ENCODE measurements around the gene C10orf53.
"Not testable (repeated sequence)": the region's sequence is repeated elsewhere in the genome, so short reads cannot be mapped to it uniquely, and the experiment has no call there.

C10orf53 gene

DNA sequence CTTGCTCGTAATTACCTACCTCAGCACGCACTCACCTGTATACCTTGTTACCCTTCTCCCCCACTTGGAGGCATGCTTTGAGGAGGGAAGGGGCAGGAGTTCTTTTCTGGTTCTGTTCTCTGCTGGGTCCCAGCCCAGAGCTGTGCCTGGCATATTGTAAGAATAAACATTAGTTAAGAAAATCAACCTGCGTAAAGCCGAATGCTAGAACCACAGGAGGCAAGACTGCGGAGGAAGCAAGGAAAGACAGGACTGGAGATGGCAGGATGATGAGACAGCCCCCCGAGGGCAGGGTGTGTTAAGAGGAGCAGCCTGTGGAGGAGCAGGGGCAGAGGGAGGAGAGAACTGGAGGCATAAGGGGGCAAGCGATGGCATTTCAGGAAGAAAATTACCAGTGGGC is 9.5 kb downstream of the C10orf53 start:
- DNase-seq = no peak

- DNase-seq = no peak
Observed at GRCh38 chr10:49689882-49690510, 10.5 kb downstream of the C10orf53 start.

DNA sequence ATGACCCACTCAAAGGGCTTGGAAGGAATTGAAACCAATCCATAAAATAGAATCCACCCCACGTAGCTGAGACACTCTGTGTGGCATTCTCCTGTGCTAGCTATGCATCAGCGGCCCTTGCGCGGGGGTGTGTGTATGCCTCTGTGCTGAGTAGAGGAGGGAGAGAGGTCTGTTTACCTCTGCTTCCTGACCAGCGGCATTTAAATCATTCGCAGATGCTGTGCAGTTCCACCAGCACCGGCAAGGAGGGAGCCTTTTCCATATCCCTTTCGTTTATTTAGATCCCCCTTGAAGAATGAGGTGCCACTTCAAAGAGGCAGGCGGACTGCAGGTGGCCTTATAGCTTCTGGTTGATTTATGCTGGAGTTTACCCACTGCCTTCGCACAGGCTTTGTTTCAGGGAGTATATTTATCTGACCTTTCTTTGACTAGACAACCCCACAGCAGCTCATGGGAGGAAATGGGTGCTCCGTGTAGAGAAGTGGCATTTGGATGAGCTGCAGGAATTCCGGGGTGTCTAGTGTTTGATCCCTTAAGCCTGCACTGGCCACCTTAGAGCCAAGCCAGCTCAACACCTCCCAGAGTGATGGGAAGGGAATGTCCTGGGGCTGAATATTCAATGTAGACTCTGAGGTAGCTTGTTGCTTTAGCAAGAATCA is 11.4 kb downstream of the C10orf53 start:
- DNase-seq = no peak

DNA sequence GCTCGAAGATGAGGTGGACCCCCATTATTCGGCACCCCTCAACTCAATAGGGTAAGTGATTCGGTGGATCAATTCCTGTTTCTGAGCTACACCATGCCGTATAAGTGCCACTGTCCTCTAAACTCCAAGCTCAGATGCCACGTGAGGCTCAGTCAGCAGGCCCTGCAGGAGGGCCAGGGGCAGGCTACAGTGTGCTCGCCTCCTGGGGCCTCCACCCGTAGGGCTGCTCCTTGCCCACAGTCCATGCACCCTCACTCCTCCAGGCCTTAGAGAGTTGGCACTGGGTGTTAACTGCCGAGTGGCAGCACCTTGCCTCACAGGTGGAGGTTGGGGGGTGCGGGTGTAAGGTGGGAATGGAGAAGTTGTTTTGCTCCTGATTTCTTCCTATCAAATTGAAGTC is 12.1 kb downstream of the C10orf53 start:
- DNase-seq = no peak

DNA sequence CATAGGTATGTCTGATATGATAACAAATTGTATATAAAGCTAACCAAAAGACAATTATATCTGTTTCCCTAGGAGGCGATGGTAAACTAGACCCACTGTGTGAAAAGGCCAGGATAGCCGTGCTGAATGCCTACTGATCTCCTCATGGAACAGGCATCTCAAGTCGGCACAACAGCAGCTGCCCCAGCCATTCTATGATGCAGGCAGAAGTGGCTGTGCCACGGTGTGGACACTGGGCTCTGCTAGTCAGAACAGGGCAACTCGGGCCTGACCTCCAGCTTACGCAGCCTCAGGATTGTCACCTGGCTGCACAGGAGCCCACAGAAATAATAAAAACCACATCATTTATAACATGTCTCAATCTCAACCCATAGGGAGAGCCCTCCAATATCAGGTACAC is 15.0 kb downstream of the C10orf53 start:
- DNase-seq = no peak

GRCh38 chr10:49696311-49696710 is 16.9 kb downstream of the C10orf53 start:
- no peak for DNase-seq

- DNase-seq = no peak
Observed at GRCh38 chr10:49698679-49699078, 19.2 kb downstream of the C10orf53 start.

DNA sequence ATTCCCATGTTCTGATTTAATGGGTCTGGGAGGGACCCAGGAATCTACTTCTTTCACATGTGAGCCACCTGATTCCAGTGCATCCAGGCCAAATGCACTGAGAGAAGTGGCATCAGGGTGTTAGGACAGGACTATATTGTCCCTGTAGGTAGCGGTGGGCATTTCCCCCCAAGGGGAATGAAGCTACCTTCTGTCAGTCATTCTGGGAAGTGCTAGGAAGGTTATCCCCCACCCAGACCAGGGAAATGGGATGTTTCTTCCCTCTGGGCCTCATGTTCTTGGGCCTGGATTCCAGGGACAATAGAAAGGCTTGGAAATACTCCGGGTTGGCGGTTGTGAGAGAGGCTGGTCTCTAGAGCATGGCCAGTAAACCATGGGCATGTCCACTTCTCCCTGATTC is 20.8 kb downstream of the C10orf53 start:
- DNase-seq = no peak

- no peak for DNase-seq
Observed at GRCh38 chr10:49700997-49701396, 21.5 kb downstream of the C10orf53 start.

DNA sequence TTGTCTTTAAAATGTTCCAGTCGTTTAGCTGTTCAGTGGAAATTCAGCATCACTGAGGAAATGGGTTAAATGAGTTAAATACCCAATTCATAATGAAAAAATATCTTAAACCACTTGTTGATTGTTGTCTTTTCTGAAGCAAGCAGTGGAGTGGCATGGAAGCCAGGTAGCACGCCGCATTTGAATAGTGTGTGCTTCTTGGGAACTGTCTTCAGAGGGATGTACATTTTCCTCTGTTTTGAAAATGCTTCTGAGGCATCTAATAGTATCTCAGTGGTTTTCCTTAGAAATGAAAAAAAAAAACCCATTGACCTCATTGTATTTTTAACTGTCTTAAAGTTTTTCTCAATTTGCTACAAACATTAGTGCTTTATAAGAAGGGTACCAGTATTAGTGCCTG is 28.1 kb downstream of the C10orf53 start:
- DNase-seq = no peak

GRCh38 chr10:49709934-49710333 is 30.5 kb downstream of the C10orf53 start:
- no peak for DNase-seq

DNA sequence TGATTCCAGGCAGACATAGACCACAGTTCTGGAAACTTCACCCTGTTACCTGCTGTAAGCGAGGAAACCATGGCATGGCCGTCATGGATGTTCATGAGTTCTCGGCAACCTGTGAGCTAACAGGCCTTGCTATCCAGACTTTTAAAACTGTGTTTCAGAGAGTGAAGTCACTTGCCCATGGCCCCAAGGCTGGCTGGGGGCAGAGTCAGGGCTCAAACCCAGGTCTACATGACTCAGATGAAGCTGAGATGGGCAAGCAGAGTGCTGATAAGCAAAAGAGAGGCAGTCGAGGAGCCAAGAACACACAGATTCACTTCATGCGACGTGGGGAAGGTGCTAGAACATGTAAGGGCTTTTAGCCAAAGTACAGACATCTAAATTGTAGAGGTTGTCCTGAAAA is 31.5 kb downstream of the C10orf53 start:
- no peak for DNase-seq

- no peak for DNase-seq
Observed at GRCh38 chr10:49711481-49711880, 32.0 kb downstream of the C10orf53 start.

DNA sequence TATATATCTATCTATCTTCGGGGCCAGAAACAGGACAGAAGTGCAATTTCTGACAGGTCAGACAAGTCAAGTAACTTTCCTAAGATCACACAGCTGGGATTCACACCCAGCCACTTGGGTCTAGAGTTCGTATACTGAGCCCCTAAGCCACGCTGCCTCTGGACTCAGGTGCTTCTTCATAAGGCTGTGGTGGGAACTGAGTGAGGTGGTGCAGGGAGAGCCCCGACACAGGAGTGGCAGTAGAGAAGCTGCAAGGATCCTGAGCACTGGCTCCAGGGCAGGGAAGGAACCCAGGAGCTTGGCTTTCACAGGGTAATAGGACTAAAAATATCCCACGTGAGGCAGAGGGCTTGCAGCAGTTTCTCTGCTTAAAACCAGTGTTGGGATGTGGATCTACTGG is 33.8 kb downstream of the C10orf53 start:
- DNase-seq = no peak

DNA sequence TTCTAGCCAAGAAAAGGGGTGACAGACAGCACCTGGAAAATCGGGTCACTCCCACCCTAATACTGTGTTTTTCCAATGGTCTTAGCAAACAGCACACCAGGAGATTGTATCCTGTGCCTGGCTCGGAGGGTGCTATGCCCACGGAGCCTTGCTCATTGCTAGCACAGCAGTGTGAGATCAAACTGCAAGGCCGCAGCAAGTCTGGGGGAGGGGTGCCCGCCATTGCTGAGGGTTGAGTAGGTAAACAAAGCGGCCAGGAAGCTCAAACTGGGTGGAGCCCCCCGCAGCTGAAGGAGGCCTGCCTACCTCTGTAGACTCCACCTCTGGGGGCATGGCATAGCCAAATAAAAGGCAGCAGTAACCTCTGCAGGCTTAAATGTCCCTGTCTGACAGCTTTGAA is 35.7 kb downstream of the C10orf53 start:
- not testable (repeated sequence) for DNase-seq

GRCh38 chr10:49726593-49726992 is 47.1 kb downstream of the C10orf53 start:
- DNase-seq = no peak

DNA sequence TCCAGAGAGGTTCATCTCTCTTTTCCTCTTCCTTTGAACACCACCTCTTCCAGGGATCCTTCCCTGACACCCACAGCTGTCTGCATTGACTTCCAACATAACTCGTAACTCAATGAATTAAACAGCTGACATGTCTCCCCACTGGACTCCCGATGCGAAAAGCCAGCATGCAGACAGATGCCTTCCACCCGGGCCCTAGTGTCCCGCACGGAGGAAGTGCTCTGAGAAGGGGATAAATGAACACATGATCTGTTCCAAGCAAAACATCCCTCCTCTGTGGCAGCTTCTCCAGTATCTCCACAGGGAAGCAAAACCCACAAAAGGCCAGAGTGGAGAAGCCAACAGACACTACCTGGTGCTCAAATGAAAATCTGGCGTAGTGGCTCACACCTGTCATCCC is 54.4 kb downstream of the C10orf53 start:
- no peak for DNase-seq

DNA sequence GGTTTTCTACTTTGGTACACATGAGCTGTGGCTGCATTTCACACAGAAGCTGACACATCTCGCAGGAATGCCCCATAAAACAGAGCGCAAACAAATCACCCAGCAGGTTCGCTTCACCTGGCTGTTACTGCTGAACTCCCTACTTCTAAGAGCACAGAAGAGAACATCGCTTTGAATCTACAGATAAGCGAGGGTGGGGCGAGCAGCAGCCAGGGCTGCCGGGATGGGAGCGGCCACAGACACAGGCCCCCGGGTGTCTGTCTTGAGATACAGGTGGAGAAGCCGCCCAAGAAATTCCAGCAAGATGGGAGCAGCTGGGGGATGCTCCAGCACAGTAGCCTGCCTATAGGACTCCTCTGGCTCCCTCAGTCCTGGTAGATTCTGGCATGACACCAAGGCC is 55.2 kb downstream of the C10orf53 start:
- no peak for DNase-seq

DNA sequence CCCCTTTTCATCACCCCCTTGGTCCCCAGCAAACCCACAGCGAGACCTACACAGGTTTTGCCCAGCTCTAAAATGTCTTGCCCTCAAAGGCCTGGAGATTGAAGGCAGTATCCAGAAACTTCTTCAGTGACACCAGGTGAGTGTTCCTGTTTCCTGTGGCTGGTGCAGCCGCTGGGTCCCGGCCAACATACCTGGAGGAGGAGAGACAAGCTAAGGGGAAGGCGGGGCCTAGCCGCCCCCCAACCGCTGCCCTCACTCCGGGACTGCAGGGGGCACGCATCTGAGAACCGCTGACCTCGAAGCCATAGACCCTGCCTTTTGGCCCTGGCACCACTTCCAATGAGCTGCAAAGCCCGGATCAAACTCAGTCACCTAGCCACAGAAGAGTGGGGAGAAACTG is 55.7 kb downstream of the C10orf53 start:
- DNase-seq = no peak

DNA sequence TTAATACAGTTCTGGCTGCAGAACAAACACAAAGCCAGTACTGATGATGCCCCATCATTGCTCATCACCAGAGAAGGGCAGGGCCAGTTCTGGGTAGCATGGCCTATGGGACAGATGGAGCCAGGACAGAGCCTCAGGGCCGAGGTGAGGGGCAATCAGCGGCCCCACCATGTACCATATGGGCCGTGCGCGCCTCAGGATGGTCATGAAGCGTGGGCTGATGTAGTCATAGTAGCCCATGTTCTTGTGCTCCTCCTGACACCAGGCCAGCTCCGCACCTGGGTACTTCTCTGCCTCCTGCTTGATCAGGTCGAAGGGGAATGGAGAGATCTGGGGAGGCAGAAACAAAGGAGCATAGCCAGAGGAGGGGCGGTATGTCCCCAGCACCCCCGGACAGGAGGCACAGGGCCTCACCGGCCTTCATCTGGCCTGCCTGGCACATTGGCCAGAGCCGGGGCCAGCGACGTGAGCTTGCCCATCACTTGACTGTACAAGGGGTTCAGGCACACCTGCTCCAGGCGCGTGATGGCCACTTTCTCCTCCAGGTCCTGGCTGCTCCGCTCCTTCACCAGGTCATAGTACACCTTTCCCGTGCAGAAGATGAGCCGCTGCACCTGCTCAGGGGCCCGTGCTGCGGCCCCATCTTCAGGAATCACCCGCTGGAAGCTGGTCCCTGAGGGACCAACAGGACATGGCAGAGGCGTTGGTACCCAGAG is 56.6 kb downstream of the C10orf53 start:
- no peak for DNase-seq

GRCh38 chr10:49736564-49737113 is 57.2 kb downstream of the C10orf53 start:
- no peak for DNase-seq

GRCh38 chr10:49737474-49738201 is 58.2 kb downstream of the C10orf53 start:
- no peak for DNase-seq

DNA sequence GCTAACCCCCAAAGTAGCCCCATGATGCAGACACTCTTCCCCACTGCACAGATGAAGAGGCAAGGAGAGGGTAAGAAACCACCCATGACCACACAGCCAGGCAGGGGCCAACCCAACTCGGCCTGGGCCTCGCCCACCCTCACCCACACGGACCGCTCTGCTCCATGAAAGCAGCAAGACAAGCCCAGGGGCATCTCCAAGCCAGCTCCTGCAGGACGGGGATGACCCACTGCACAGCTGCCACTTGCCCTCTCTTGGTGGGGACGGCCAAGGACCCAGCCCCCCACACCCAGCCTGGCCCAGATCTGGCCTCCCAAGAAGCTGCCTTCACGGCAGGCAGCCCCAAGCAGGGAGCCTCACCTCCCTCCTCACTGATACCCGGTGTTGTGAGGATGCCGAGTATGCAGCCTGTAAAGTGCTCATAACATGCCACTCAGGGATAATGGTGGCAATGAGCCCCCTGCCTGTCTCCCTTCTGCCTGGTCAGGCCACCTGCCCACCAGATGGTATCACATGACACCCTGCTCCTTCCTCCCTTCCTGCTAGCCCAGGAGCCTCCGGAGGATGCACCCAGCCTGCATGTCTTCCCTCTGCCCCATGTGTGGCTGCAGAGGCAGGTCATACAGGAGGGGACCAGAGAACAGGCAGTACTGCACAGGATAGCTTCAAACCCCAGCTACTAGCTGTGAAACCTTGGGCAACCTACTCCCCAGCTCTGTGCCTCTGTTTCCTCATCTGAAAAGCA is 59.3 kb downstream of the C10orf53 start:
- no peak for DNase-seq

All from cortex of kidney (tissue), 1 donor.